Activated CD8-positive, alpha-beta memory T cell treated with anti-CD3 and anti-CD28 coated beads for 48 hours (primary cell): ENCODE results near the gene TRPC5OS.

Experiments
- DNase-seq, 3 experiments: peaks; one replicate each; pipeline ENCODE4 v3.0.0-alpha.2; 2020; ENCODE audit warnings: low read depth in 2 of 3, low spot score in 2 of 3

Gene TRPC5OS

GRCh38 chrX:111892375-111892774, 16.4 kb downstream of the TRPC5OS start:
- DNase-seq, result no peak

- DNase-seq, result no peak
Measured at GRCh38 chrX:111896148-111896547, 20.2 kb downstream of the TRPC5OS start.

- DNase-seq, result no peak
Measured at GRCh38 chrX:111914398-111915090, 38.6 kb downstream of the TRPC5OS start.

GRCh38 chrX:111917591-111917990, 41.6 kb downstream of the TRPC5OS start:
- no peak for DNase-seq

- no peak for DNase-seq
Measured at GRCh38 chrX:111928456-111928855, 52.5 kb downstream of the TRPC5OS start.
